Lung (tissue), 12 donors: ENCODE measurements around the gene PRAC2. TPM values are rescaled to one million over a fixed set of nuclear protein-coding genes. Genes with fewer than 3 reads are reported as not detected.

Source experiments
- ATAC-seq: fragments of 200-7000 bp; cut with Tn5 transposase; one replicate; pipeline ENCODE4 v1.9.1; 2020; ENCODE audit warnings: moderate number of reproducible peaks; ENCODE audit not compliant: insufficient read depth, low FRiP score
- DNase-seq, 3 donors: peaks; one replicate each; pipeline ENCODE4 v3.0.0-alpha.2; 2013 to 2017
- H3K27ac ChIP-seq, 2 donors: one replicate each; pipeline ENCODE4 v1.5.1; 2013; ENCODE audit warnings: mild to moderate bottlenecking in 2 of 2, moderate library complexity in 2 of 2, control low read depth in 1 of 2, inconsistent platforms in 1 of 2, low read depth in 1 of 2, low read length in 1 of 2
- H3K27me3 ChIP-seq, 3 donors: one replicate each; pipeline ENCODE4 v1.5.1; 2013; ENCODE audit warnings: low read length in 2 of 3; ENCODE audit not compliant: control insufficient read depth in 3 of 3, insufficient read depth in 3 of 3
- H3K36me3 ChIP-seq, 4 donors: one replicate each; pipeline ENCODE4 v1.5.1; 2013; ENCODE audit warnings: low read length in 4 of 4, mild to moderate bottlenecking in 1 of 4, moderate library complexity in 1 of 4; ENCODE audit not compliant: control insufficient read depth in 4 of 4, insufficient read depth in 4 of 4
- H3K4me1 ChIP-seq, 5 donors: one replicate each; pipeline ENCODE4 v1.5.1; 2013; ENCODE audit warnings: low read length in 5 of 5, mild to moderate bottlenecking in 2 of 5, moderate library complexity in 1 of 5; ENCODE audit not compliant: control insufficient read depth in 5 of 5, insufficient read depth in 5 of 5
- H3K4me3 ChIP-seq: one replicate; pipeline ENCODE4 v1.5.1; 2013; ENCODE audit warnings: mild to moderate bottlenecking, control low read depth, moderate library complexity
- H3K9ac ChIP-seq, 2 donors: one replicate each; pipeline ENCODE4 v1.5.1; 2013; ENCODE audit warnings: low read length in 2 of 2, control low read depth in 1 of 2; ENCODE audit not compliant: insufficient read depth in 1 of 2
- H3K9me3 ChIP-seq, 4 donors: one replicate each; pipeline ENCODE4 v1.5.1; 2013; ENCODE audit warnings: low read length in 3 of 4, mild to moderate bottlenecking in 1 of 4, moderate library complexity in 1 of 4; ENCODE audit not compliant: control insufficient read depth in 4 of 4, insufficient read depth in 3 of 4
- WGBS, 2 donors: extraction: QIAGEN DNeasy Blood & Tissue Kit; methylation state at CpG; one replicate each; pipeline ENCODE4 v1.1.7; 2013; 5-methylcytosine and 5-hydroxymethylcytosine counted together
- polyA plus RNA-seq, 2 donors: library from polyadenylated mRNA; stranded (reverse); fragments of 200-250 nt; gene quantifications; one replicate each; pipeline ENCODE4 v1.2.1, GENCODE V29; 2013
- total RNA-seq, 2 donors: library from RNA; depleted of rRNA in 1 of 2; stranded (reverse); fragments of >200 nt in 1 of 2; gene quantifications; one replicate each; pipeline ENCODE4 v1.2.1, GENCODE V29; 2014 to 2021
- TF ChIP-seq, protein P1 (sequence below): IDR thresholded peaks from 2 replicates; pipeline ENCODE4 v1.5.1; 2012; ENCODE audit warnings: mild to moderate bottlenecking; ENCODE audit errors: control extremely low read depth, extremely low read depth
- donor health status: control.
- donor health status: control.
- donor health status: Bipolar disorder and iron deficiency.
- donor health status: healthy.
- donor health status: DM: yes; HTN: yes; CAD: no.

PRAC2 gene
- total and polyA plus RNA-seq, 4 donors: not detected

DNA sequence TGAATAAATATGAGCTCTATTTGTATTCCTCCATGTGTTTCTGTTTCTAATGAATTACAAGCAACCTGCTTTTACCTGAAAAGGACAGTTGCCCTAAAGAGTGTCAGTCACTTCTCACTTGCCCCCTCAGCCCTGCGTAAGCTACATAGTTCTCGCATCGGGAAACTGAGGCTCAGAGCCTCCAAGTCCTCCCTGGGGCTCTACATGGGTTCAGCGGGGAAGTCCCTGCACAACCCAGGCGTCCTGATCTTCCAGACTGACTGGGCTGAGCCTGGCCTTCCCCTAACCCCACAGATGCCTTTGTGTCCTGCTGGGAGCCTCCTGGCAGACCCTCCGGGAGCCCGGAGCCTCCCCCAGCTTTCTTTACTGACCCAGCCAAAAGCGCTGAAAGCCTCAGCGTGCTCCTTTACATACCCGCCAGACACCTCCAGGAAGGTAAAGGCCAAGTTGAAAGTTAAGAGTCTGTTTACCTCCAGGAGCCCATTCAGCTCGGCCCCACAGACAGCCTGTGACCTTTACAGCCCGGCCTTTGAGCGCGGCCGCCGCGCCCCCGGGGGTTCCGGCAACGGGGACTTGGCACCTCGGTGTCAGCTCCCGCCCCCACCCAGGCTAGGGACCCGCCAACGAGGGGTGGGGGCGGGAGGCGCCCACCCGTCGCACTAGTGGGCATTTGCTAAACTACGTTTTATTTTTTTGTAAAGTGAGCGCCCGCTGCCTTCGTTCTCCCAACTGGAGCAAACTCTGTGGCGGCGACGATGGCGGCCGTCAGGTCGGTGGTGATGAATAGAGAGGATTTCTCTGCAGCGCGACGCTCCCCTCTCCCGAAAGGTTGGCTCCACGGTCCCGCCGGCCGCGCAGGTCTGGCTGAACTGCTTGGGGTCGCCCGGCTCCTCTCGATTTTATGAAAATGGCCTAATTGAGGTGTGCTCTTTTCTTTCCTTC lies 10.0 kb downstream of the PRAC2 start:
- 4 to 5% methylated on average over 50 of the region's 50 CpGs for WGBS, 2 donors
- Histone ChIP-seq H3K9me3 (peaks cover 0 to 4% (median 0%) of the 10 kb centered on the region in 4 donors), H3K9ac (no peak overlapping the region), H3K36me3 (no peaks in the 10 kb centered on the region), H3K27me3 (peaks cover 7 to 99% (median 97%) of the 10 kb centered on the region in 3 donors), H3K4me3 (no peak overlapping the region), H3K27ac (no peak overlapping the region), H3K4me1 (peaks cover 0 to 12% (median 0%) of the 10 kb centered on the region in 5 donors)
- DNase-seq (no peak), ATAC-seq (no peak)
- TF ChIP-seq, protein P1, sequence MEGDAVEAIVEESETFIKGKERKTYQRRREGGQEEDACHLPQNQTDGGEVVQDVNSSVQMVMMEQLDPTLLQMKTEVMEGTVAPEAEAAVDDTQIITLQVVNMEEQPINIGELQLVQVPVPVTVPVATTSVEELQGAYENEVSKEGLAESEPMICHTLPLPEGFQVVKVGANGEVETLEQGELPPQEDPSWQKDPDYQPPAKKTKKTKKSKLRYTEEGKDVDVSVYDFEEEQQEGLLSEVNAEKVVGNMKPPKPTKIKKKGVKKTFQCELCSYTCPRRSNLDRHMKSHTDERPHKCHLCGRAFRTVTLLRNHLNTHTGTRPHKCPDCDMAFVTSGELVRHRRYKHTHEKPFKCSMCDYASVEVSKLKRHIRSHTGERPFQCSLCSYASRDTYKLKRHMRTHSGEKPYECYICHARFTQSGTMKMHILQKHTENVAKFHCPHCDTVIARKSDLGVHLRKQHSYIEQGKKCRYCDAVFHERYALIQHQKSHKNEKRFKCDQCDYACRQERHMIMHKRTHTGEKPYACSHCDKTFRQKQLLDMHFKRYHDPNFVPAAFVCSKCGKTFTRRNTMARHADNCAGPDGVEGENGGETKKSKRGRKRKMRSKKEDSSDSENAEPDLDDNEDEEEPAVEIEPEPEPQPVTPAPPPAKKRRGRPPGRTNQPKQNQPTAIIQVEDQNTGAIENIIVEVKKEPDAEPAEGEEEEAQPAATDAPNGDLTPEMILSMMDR: no peak

GRCh38 chr17:48733632-48734328 lies 10.8 kb downstream of the PRAC2 start:
- H3K27ac ChIP-seq: no peak overlapping the region
- H3K27me3 ChIP-seq: peaks cover 3 to 99% (median 97%) of the 10 kb centered on the region in 3 donors
- no peaks in the 10 kb centered on the region for H3K36me3 ChIP-seq
- ATAC-seq (no peak), DNase-seq (no peak)
- peaks cover 0 to 5% (median 0%) of the 10 kb centered on the region in 5 donors for H3K4me1 ChIP-seq
- WGBS, 2 donors: 11 to 12% methylated on average over 22 of the region's 22 CpGs
- peaks cover 0 to 3% (median 0%) of the 10 kb centered on the region in 4 donors for H3K9me3 ChIP-seq
- TF ChIP-seq, protein P1: no peak
- H3K4me3 ChIP-seq: no peak overlapping the region
- H3K9ac ChIP-seq: no peak overlapping the region

- TF ChIP-seq, protein P1: no peak
- ATAC-seq (no peak), DNase-seq (no peak)
- Histone ChIP-seq H3K4me3 (no peak overlapping the region), H3K9me3 (peaks cover 0 to 6% (median 0%) of the 10 kb centered on the region in 4 donors), H3K4me1 (peaks cover 0 to under 1% (median 0%) of the 10 kb centered on the region in 5 donors), H3K36me3 (no peaks in the 10 kb centered on the region), H3K27me3 (peaks cover 3 to 99% (median 98%) of the 10 kb centered on the region in 3 donors), H3K9ac (no peak overlapping the region), H3K27ac (no peak overlapping the region)
- 6 to 10% methylated on average over 14 of the region's 14 CpGs for WGBS, 2 donors
Measured at GRCh38 chr17:48734333-48735061, 11.5 kb downstream of the PRAC2 start.
